SK-MEL-5 (cell line): Measurements from ENCODE around the gene APPL2. TPM values are rescaled to one million over a fixed set of nuclear protein-coding genes. Genes with fewer than 3 reads are reported as not detected.

Experiments used
- DNase-seq: peaks from one replicate; pipeline ENCODE4 v3.0.0-alpha.2; 2016; ENCODE audit warnings: low read depth, low spot score
- in situ Hi-C: cut with HindIII; loops from 2 replicates; pipeline ENCODE4 v1.10.0; 2016; ENCODE audit warnings: low sequenced_read_pairs, high pct_unique_total_duplicates, low pct_unique_long_range_greater_than_20kb
- total RNA-seq: library from RNA; depleted of rRNA; stranded (reverse); fragments of >200 nt; shearing (Covaris generic); gene quantifications from 2 replicates; pipeline ENCODE4 v1.2.3, GENCODE V29; 2014

The APPL2 gene
- total RNA-seq, 1 experiment from 2014 or later: 37.3 TPM

GRCh38 chr12:105229371-105229770 is 6.6 kb downstream of the APPL2 start:
- no peak for DNase-seq
- in situ Hi-C loops: no loop called here

DNA sequence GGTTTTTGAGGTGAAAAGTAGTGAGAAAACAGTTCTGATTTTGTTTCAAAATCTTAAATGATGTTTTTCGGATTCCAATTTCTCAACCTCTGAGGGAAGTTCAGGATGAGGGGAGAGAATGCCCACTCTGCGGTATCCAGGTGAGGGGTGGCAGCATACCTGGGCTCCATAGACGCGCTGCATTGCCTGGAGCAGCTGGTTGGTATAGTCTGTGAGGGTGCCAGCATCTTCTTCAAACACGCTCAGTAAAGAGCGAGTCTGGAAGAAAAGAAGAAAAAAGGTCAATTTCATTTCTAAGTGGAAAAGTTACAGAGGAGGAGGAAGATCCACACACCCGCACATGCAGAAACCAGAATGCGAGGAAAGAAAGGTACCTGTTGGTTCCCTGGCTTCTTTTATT is 7.0 kb downstream of the APPL2 start:
- DNase-seq: no peak
- in situ Hi-C loops: no loop called here

GRCh38 chr12:105228494-105228893 is 7.5 kb downstream of the APPL2 start:
- DNase-seq: peak; percentile 39

GRCh38 chr12:105227879-105228278 is 8.1 kb downstream of the APPL2 start:
- no peak for DNase-seq
- in situ Hi-C loops: no loop called here

More at GRCh38 chr12:105228494-105228893, 7.5 kb downstream of the APPL2 start:
- in situ Hi-C loops: no loop called here

DNA sequence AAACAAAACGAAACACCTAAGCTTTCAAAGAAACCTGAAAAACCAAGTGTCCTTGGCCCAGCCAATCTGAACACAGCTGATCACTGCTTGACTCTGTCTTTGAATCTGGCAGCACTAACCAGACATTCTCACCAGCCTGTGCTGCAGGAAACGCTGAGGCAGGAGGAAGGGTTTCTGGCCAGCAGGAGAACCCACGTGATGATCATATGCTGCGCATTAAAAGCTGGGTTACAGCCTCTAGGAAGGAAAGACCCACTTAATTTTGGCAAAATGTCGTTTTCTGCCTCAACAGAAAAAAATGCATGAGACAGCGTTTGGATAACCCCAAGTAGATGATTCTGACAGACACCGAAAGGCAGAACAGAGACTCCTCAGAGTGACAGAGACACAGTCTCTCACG is 9.8 kb downstream of the APPL2 start:
- in situ Hi-C loops: no loop called here
- peak; percentile 93 for DNase-seq

- DNase-seq: no peak
- in situ Hi-C loops: no loop called here
These were observed 10.4 kb downstream of the APPL2 start for GRCh38 chr12:105225505-105226015.

DNA sequence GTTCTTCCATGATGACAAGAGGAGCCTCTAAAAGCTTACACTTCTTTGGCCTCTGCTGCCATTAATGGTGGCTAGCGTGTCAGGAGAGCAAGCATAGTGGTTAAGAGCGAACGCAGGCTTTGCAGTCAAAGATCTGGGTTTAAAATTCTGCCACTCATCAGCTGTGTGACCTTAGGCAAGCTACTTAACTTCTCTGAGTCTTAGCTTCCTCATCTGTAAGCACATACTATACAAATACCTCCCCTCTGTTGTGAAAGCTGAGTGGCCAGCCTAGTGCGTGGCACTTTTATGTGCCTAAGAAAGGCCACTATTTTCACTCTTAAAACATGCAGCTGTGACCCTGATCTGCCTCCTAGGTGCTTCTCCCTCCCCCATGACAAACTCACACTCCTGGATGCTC is 11.6 kb downstream of the APPL2 start:
- in situ Hi-C loops: no loop called here
- DNase-seq: no peak

DNA sequence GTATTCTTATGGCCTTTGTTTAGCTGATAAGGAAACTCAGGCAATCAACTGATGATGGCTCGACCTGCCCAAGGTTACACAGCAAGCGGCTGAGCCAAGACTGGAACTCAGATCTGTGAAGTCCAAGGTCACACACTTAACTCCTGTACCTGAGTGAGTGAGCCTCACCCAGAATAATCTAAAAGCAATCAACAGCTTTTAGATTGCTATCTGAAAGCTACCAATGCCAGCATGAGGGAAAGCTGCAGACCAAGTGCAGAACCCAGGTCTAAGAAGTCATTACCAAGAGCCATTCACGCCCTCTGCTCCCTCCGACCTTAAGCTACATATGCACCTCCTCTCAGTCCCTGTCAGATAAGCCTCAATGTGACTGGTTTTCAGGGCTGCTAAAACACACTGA is 12.1 kb downstream of the APPL2 start:
- in situ Hi-C loops: no loop called here
- no peak for DNase-seq

DNA sequence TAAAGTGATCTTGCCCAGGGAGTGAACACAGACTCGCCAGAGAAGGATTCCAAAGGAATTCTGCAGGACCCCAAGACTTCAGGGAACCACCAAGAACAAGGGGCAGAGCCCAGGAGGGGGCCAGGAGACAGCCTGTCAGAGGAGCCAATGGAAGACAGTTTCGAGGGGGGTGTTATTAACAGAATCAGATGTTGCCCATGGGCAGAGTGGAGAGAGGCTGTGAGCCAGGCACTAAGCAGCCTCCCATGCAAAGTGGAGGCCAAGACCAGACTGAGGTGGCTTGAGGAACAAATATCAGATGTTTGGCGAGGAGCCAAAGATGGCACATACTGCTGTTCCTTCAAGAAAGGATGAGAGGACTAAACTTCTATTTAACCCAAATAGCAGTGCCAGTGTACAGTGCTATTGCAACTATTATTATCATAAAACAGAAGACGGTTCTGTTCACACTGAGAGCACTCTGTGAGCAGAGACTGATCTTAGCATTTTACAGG is 12.6 kb downstream of the APPL2 start:
- in situ Hi-C loops: no loop called here
- DNase-seq: no peak

GRCh38 chr12:105222726-105223351 is 13.1 kb downstream of the APPL2 start:
- in situ Hi-C loops: no loop called here
- DNase-seq: no peak

DNA sequence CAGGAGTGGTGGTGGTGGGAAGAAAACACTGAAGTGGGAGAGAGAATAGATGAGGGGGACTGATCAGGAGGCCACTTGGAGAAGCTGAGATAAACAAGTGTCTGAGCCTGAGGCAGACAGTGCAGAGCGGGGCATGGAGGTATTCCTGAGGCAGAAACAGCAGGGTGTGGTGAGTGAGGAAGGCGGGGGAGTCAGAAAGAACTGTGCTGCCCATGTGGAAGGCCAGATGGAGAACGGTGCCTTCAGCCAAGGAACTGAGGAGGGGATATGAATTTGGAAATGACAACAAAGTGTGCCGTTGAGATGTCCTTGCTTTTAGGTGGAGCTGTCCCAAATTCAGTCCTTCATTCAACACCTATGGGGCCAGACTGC is 13.7 kb downstream of the APPL2 start:
- in situ Hi-C loops: no loop called here
- no peak for DNase-seq

GRCh38 chr12:105221583-105222283 is 14.2 kb downstream of the APPL2 start:
- no peak for DNase-seq
- in situ Hi-C loops: no loop called here

DNA sequence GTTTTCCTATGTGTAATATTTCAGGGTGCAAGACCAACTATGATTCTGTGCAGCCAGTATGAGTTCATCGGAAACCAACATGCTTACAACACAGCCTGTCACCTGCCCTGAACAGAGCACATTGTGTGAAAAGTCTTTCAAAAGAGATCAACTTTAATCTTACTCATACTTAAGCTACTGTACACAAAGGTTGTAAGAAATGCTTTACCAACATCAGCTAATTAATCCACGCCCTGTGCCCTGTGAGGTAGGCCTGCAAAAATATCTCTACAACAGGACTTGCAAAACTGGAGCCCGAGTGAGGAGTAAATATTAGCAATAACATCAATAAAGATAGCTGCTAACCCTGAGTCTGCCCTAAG is 15.1 kb downstream of the APPL2 start:
- in situ Hi-C loops: no loop called here
- no peak for DNase-seq

DNA sequence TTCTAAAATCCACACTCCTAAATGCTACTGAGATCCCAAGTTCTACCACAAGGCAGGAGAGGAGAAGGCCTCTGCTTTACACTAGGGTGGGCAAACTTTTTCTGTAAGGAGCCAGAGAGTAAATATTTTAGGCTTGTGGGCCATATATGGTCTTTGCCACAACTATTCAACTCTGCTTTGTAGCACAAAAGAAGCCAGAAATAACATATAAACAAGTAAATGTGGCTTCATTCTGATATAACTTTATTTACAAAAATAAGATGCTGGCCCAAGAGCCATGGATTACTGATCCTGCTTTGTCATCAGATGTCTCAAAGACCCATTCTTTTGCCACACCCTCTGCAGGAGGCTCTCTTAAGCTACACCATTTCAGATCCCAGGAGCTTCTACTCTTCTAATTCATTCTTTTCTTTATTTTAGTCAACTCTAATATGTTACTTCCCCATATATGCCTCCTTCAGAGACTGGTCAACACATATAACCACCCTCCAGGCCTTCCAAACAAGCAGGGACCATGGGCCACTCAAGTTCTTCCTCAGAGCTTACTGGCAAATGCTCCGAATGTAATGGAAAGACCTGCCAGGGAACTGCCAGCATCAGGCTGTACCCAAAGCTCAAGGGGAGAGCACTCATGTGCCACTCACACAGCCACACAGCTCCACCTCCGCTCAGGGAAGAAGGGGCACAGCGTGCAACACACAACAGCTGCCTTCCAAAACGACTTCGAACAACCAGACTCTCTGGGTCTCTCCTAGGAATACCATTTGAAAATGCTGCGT is 15.6 kb downstream of the APPL2 start:
- in situ Hi-C loops: no loop called here
- no peak for DNase-seq

DNA sequence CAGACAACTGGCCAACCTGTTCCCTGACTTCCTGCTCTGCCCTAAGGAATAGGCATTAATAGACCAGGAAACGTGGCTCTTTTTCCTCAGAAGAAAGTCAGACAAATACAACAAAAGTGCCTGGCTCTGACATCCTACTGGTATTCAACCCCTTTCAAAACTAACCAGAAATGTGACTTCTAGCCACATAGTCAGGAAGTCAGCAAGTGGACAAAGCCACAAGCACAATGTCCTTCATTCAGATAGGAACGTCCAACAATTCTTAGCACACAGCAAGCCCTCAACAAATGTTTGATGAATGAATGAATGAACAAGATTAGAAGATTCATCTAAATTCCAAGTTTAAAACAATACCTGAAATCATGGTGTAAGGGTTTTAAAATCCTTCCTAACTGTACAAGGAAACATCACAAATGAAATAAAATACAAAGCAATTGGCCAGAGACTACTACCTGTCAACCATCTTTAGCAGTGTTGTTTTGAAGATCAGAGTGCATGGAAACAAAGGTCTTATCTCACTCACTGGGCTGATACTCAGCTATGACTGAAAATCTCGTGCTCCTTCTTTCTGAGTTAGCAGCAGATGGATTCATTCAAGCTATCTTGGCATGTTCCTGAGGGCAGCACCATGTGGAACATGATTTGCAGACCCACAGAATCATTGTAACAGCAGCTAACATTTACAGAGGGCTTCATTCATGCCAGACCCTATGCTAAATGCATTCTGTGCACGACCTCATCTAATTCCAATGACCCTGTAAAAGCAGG is 16.5 kb downstream of the APPL2 start:
- peak; percentile 60 for DNase-seq
- in situ Hi-C loops: no loop called here

- in situ Hi-C loops: no loop called here
- DNase-seq: no peak
These were observed 17.5 kb downstream of the APPL2 start for GRCh38 chr12:105218434-105218833.

DNA sequence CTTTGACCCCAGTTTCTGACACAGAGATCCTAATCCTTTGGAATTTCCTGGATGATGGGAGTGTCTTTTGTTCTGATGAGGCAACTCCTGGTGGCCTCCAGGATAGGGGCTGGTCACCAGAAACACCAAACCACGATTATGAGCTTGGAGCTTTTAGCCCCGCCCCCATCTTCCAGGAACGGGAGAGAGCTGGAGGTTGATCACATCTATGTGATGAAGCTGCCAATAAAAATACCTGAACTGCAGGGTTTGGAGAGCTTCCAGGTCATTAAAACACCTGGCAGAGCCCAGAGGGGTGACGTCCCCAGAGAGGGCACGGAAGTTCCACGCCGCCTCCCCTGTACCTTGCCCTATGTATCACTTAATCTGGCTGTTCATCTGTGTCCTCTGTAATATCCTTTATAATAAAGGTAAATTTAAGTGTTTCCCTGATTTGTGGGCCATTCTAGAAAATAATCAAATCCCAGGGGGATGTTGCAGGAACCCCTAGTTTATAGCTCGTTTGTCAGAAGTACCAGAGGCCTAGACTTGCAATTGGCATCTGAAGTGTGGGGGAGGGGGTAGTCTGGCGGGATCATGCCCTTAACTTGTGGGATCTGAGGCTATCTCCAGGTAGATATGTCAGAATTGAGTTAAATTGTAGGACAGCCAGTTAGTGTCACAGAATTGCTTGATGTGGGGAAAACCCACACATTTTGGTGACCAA is 21.2 kb downstream of the APPL2 start:
- in situ Hi-C loops: no loop called here
- no peak for DNase-seq
